Epithelial cell of prostate (primary cell): ENCODE data around the gene BPIFB1.

Experiments
- DNase-seq: peaks from one replicate; pipeline ENCODE4 v3.0.0-alpha.2; 2011; ENCODE audit warnings: low read depth, low spot score
- H3K27ac ChIP-seq: fragments of 450-650 bp; 2 replicates; pipeline ENCODE4 v1.5.1; 2017; ENCODE audit warnings: mild to moderate bottlenecking

Gene BPIFB1

GRCh38 chr20:33282991-33283555, at the start of gene BPIFB1:
TSS of gene BPIFB1 (plus strand) at chr20:33283214. CDS start at chr20:33286074, 2,860 bp downstream.
- DNase-seq: no peak
- H3K27ac ChIP-seq: no peak within 1 kb of the TSS

- DNase-seq: no peak
These were observed 49.0 kb upstream of the BPIFB1 start for GRCh38 chr20:33234050-33234449.

GRCh38 chr20:33235696-33236095, 47.3 kb upstream of the BPIFB1 start, which contains the start of gene BPIFA1:
TSS of gene BPIFA1 (plus strand) at chr20:33235996. CDS start at chr20:33237712, 1,716 bp downstream.
- H3K27ac ChIP-seq: no peak within 1 kb of the TSS
- no peak for DNase-seq

More at GRCh38 chr20:33234050-33234449, 49.0 kb upstream of the BPIFB1 start:
- no peak overlapping the region for H3K27ac ChIP-seq

- DNase-seq: no peak
- H3K27ac ChIP-seq: no peak overlapping the region
These were observed 46.7 kb upstream of the BPIFB1 start for GRCh38 chr20:33236351-33236750.

GRCh38 chr20:33237989-33238388, 45.0 kb upstream of the BPIFB1 start:
- H3K27ac ChIP-seq: no peak overlapping the region
- DNase-seq: no peak

GRCh38 chr20:33239418-33239817, 43.6 kb upstream of the BPIFB1 start:
- DNase-seq: no peak
- no peak overlapping the region for H3K27ac ChIP-seq

- no peak overlapping the region for H3K27ac ChIP-seq
- no peak for DNase-seq
These were observed 42.9 kb upstream of the BPIFB1 start for GRCh38 chr20:33239979-33240736.

GRCh38 chr20:33240923-33241322, 42.1 kb upstream of the BPIFB1 start:
- DNase-seq: no peak
- no peak overlapping the region for H3K27ac ChIP-seq

- no peak for DNase-seq
- no peak overlapping the region for H3K27ac ChIP-seq
These were observed 40.5 kb upstream of the BPIFB1 start for GRCh38 chr20:33242319-33243100.

- H3K27ac ChIP-seq: no peak overlapping the region
These were observed 36.9 kb upstream of the BPIFB1 start for GRCh38 chr20:33246077-33246476.

GRCh38 chr20:33249456-33249855, 33.6 kb upstream of the BPIFB1 start:
- no peak for DNase-seq
- H3K27ac ChIP-seq: no peak overlapping the region

More at GRCh38 chr20:33246077-33246476, 36.9 kb upstream of the BPIFB1 start:
- no peak for DNase-seq

- DNase-seq: no peak
- H3K27ac ChIP-seq: no peak overlapping the region
These were observed 32.3 kb upstream of the BPIFB1 start for GRCh38 chr20:33250666-33251065.

- H3K27ac ChIP-seq: no peak overlapping the region
These were observed 31.5 kb upstream of the BPIFB1 start for GRCh38 chr20:33251496-33251895.

GRCh38 chr20:33252460-33252859, 30.6 kb upstream of the BPIFB1 start:
- no peak overlapping the region for H3K27ac ChIP-seq

More at GRCh38 chr20:33251496-33251895, 31.5 kb upstream of the BPIFB1 start:
- DNase-seq: no peak

GRCh38 chr20:33255005-33255404, 28.0 kb upstream of the BPIFB1 start:
- no peak overlapping the region for H3K27ac ChIP-seq
- DNase-seq: no peak

More at GRCh38 chr20:33252460-33252859, 30.6 kb upstream of the BPIFB1 start:
- DNase-seq: no peak

- DNase-seq: no peak
- H3K27ac ChIP-seq: no peak overlapping the region
These were observed 25.8 kb upstream of the BPIFB1 start for GRCh38 chr20:33257237-33257636.

GRCh38 chr20:33259371-33259770, 23.6 kb upstream of the BPIFB1 start:
- no peak for DNase-seq

GRCh38 chr20:33261465-33261864, 21.5 kb upstream of the BPIFB1 start:
- DNase-seq: no peak

More at GRCh38 chr20:33259371-33259770, 23.6 kb upstream of the BPIFB1 start:
- H3K27ac ChIP-seq: no peak overlapping the region

GRCh38 chr20:33262658-33263065, 20.4 kb upstream of the BPIFB1 start:
- DNase-seq: no peak
- no peak overlapping the region for H3K27ac ChIP-seq

More at GRCh38 chr20:33261465-33261864, 21.5 kb upstream of the BPIFB1 start:
- H3K27ac ChIP-seq: no peak overlapping the region

- no peak for DNase-seq
- no peak overlapping the region for H3K27ac ChIP-seq
These were observed 19.2 kb upstream of the BPIFB1 start for GRCh38 chr20:33263784-33264183.

GRCh38 chr20:33267701-33268100, 15.3 kb upstream of the BPIFB1 start:
- no peak overlapping the region for H3K27ac ChIP-seq
- no peak for DNase-seq
